Endothelial cell of umbilical vein (primary cell): ENCODE data around the gene CLN6. TPM values are rescaled to one million over a fixed set of nuclear protein-coding genes. Genes with fewer than 3 reads are reported as not detected.
A peak's percentile ranks its signal among the peaks of the same experiment; 100 is the strongest.

Source experiments
- BruUV-seq: library from RNA; stranded (reverse); fragments of 400-500 nt; replicated peaks from 2 replicates; lab custom pipeline; 2021; lab: Mats Ljungman, UMichigan
- CTCF ChIA-PET: fragments of 300-600, 350-600 bp; sonication (Branson Sonifier 250); formaldehyde crosslinking; loops from one replicate; lab custom pipeline; 2021; ENCODE audit warnings: antibody characterized with exemption, inconsistent platforms; lab: Charles Lee
- POLR2A ChIA-PET: fragments of 300-600, 350-600 bp; sonication (Branson Sonifier 250); formaldehyde crosslinking; loops from one replicate; lab custom pipeline; 2021; ENCODE audit warnings: antibody characterized with exemption, inconsistent platforms; lab: Charles Lee
- DNase-seq: peaks from one replicate; pipeline ENCODE4 v3.0.0-alpha.2; 2011; ENCODE audit warnings: low read depth, low spot score
- FAIRE-seq: peaks from 2 replicates; lab custom pipeline; 2011; peaks lifted over from hg19 to GRCh38; lab: Jason Lieb, UNC
- H2AFZ ChIP-seq: 2 replicates; pipeline ENCODE4 v1.6.0; 2012; ENCODE audit warnings: low read depth, low read length, control low read depth, inconsistent platforms
- H3K27ac ChIP-seq: 2 replicates; pipeline ENCODE4 v1.5.1; 2011; ENCODE audit warnings: low read depth, mild to moderate bottlenecking, control low read depth, low read length, moderate library complexity; ENCODE audit not compliant: insufficient read depth
- H3K27me3 ChIP-seq, 2 experiments: 2 replicates each; pipeline versions ENCODE4 v1.6.0 to v1.6.1; 2011; ENCODE audit warnings: low read length in 2 of 2, mixed read lengths in 1 of 2; ENCODE audit not compliant: control insufficient read depth in 2 of 2, insufficient read depth in 2 of 2
- H3K36me3 ChIP-seq, 2 experiments: 2 replicates in 1 of 2; 3 replicates in 1 of 2; pipeline ENCODE4 v1.5.1; 2011; ENCODE audit warnings: low read length in 2 of 2, mild to moderate bottlenecking in 1 of 2, moderate library complexity in 1 of 2; ENCODE audit not compliant: control insufficient read depth in 2 of 2, insufficient read depth in 2 of 2; ENCODE audit errors: extremely low read depth in 1 of 2
- H3K4me1 ChIP-seq: 3 replicates; pipeline ENCODE4 v1.5.1; 2011; ENCODE audit warnings: mild to moderate bottlenecking, low read length; ENCODE audit not compliant: control insufficient read depth, insufficient read depth; ENCODE audit errors: extremely low read depth
- H3K4me2 ChIP-seq: 2 replicates; pipeline ENCODE4 v1.6.1; 2011; ENCODE audit warnings: low read length, control low read depth, mixed read lengths; ENCODE audit not compliant: insufficient read depth
- H3K4me3 ChIP-seq, 3 experiments: fragments of 200-600 bp in 1 of 3; sonication (generic), shearing (Covaris generic) in 1 of 3; replicated peaks in 1 of 3; 2 replicates each; pipeline ENCODE4 v1.5.1; 2011 to 2016; ENCODE audit warnings: control low read depth in 3 of 3, low read length in 3 of 3, mild to moderate bottlenecking in 2 of 3, inconsistent platforms in 1 of 3, low read depth in 1 of 3, moderate library complexity in 1 of 3; ENCODE audit not compliant: insufficient read depth in 1 of 3
- H3K79me2 ChIP-seq: 2 replicates; pipeline ENCODE4 v1.6.0; 2012; ENCODE audit warnings: low read length, inconsistent platforms; ENCODE audit not compliant: control insufficient read depth, insufficient read depth
- H3K9ac ChIP-seq: replicated peaks from 2 replicates; pipeline ENCODE3; 2011; ENCODE audit warnings: low read length, control low read depth; ENCODE audit not compliant: insufficient read depth; ENCODE audit errors: extremely low read depth
- H3K9me1 ChIP-seq: replicated peaks from 3 replicates; pipeline ENCODE4 v1.6.0; 2011; ENCODE audit warnings: mild to moderate bottlenecking, low read length; ENCODE audit not compliant: control insufficient read depth, insufficient read depth; ENCODE audit errors: extremely low read depth
- H3K9me3 ChIP-seq: replicated peaks from 2 replicates; pipeline ENCODE4 v1.5.1; 2012; ENCODE audit warnings: low read length, inconsistent platforms; ENCODE audit not compliant: control insufficient read depth, insufficient read depth
- H4K20me1 ChIP-seq: replicated peaks from 2 replicates; pipeline ENCODE3; 2011; ENCODE audit warnings: mild to moderate bottlenecking, low read length; ENCODE audit not compliant: control insufficient read depth, insufficient read depth; ENCODE audit errors: extremely low read depth
- FOS ChIP-seq: IDR thresholded peaks from 2 replicates; pipeline ENCODE4 v1.6.1; 2011; ENCODE audit warnings: mild to moderate bottlenecking, low read length, moderate library complexity, borderline replicate concordance; ENCODE audit not compliant: insufficient read depth
- GATA2 ChIP-seq: IDR thresholded peaks from 2 replicates; pipeline ENCODE4 v1.7.0; 2011; ENCODE audit warnings: low read depth, mild to moderate bottlenecking, moderate library complexity, mixed read lengths, low read length; ENCODE audit not compliant: insufficient read length, insufficient read depth
- JUN ChIP-seq: IDR thresholded peaks from 2 replicates; pipeline ENCODE4 v1.6.1; 2011; ENCODE audit warnings: borderline replicate concordance, low read depth; ENCODE audit not compliant: insufficient read length, insufficient read depth
- MAX ChIP-seq: IDR thresholded peaks from 2 replicates; pipeline ENCODE4 v1.6.1; 2011; ENCODE audit not compliant: insufficient read depth, insufficient read length
- POLR2AphosphoS5 ChIP-seq: IDR thresholded peaks from 2 replicates; pipeline ENCODE4 v1.6.1; 2012; ENCODE audit warnings: low read depth, mild to moderate bottlenecking, control low read depth, low read length, moderate library complexity; ENCODE audit not compliant: insufficient read depth
- dilution Hi-C: fragments of 300-500 bp; cut with MboI; formaldehyde crosslinking; loops from one replicate; pipeline ENCODE4 v1.15.0; 2019; ENCODE audit warnings: low sequenced_read_pairs; ENCODE audit not compliant: extremely low pct_ligation_motif_present
- intact Hi-C: fragments of 100-400 bp; cut with micrococcal nuclease; formaldehyde crosslinking; loops from one replicate; pipeline ENCODE4 v1.10.0; 2022
- polyA plus RNA-seq, 4 experiments: library from polyadenylated mRNA; depleted of rRNA in 3 of 4; stranded (reverse) in 3 of 4; unstranded in 1 of 4; fragments of >200 nt; gene quantifications; 2 replicates each; pipeline versions ENCODE4 v1.2.1 to v1.2.3, GENCODE V29; 2011 to 2012; ENCODE audit warnings: missing spikeins in 1 of 4
- total RNA-seq: library from RNA; stranded (reverse); gene quantifications from 2 replicates; pipeline ENCODE4 v1.2.3, GENCODE V29; 2021
- TF ChIP-seq, protein P1 (sequence below), 2 donors: IDR thresholded peaks; 1 replicate in 1 of 2; 2 replicates in 1 of 2; pipeline ENCODE4 v1.5.1; 2011; ENCODE audit warnings: low read length in 2 of 2, mild to moderate bottlenecking in 2 of 2, moderate library complexity in 2 of 2, control low read depth in 1 of 2, inconsistent platforms in 1 of 2, low read depth in 1 of 2; ENCODE audit not compliant: insufficient read depth in 1 of 2; ENCODE audit errors: extremely low read depth in 1 of 2

Gene CLN6
- total and polyA plus RNA-seq, 2 donors (not counting 3 experiments of a cell fraction or from before 2014, with no cell fraction given), result 53.9 to 75.5 TPM

- no peak overlapping the region for H3K9ac ChIP-seq
- no peaks in the 10 kb centered on the region for H3K9me3 ChIP-seq
- peak; percentile 63 for FAIRE-seq
- no peaks in the 10 kb centered on the region for H3K9me1 ChIP-seq
- intact Hi-C loops (loop anchor here (2.0 kb wide), 1 partner anchor 23 kb away; the partner anchor contains the start of gene CLN6), dilution Hi-C loops (no loop called here)
- TF ChIP-seq, protein P1, sequence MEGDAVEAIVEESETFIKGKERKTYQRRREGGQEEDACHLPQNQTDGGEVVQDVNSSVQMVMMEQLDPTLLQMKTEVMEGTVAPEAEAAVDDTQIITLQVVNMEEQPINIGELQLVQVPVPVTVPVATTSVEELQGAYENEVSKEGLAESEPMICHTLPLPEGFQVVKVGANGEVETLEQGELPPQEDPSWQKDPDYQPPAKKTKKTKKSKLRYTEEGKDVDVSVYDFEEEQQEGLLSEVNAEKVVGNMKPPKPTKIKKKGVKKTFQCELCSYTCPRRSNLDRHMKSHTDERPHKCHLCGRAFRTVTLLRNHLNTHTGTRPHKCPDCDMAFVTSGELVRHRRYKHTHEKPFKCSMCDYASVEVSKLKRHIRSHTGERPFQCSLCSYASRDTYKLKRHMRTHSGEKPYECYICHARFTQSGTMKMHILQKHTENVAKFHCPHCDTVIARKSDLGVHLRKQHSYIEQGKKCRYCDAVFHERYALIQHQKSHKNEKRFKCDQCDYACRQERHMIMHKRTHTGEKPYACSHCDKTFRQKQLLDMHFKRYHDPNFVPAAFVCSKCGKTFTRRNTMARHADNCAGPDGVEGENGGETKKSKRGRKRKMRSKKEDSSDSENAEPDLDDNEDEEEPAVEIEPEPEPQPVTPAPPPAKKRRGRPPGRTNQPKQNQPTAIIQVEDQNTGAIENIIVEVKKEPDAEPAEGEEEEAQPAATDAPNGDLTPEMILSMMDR (IDR thresholded peaks at IDR 0.05; ENCODE audit: extremely low read depth in 1 of 2, insufficient read depth in 1 of 2, low read depth in 1 of 2, low read length in 2 of 2), result no peak
- TF ChIP-seq POLR2AphosphoS5 (no peak), MAX (no peak), GATA2 (no peak), FOS (no peak), JUN (no peak)
- ChIA-PET CTCF (interaction anchor here (1.7 kb wide), 1 partner anchor 12 kb away, joined by 10 read pairs; no protein-coding TSS in a partner anchor), POLR2A (no interaction called here)
- peak overlapping the region; percentile 8 for H3K27ac ChIP-seq
- no peaks in the 10 kb centered on the region for H4K20me1 ChIP-seq
- peak overlapping the region; percentile 69 for H2AFZ ChIP-seq
- H3K79me2 ChIP-seq, result peaks cover 6% of the 10 kb centered on the region
- BruUV-seq, result no TSS peak
- no peaks in the 10 kb centered on the region for H3K36me3 ChIP-seq
- H3K4me3 ChIP-seq, result peak overlapping the region in 1 of 3 experiments; percentile 15
- peaks cover 15% of the 10 kb centered on the region for H3K4me1 ChIP-seq
- peak overlapping the region; percentile 71 for H3K4me2 ChIP-seq
- no peaks in the 10 kb centered on the region for H3K27me3 ChIP-seq
- DNase-seq, result peak; percentile 24
These were observed 23.5 kb downstream of the CLN6 start for GRCh38 chr15:68205954-68206539.
